Vagina (tissue), 2 donors: Measurements from ENCODE around the gene NME3. TPM values are rescaled to one million over a fixed set of nuclear protein-coding genes. Genes with fewer than 3 reads are reported as not detected.

Source experiments
- DNase-seq, 2 donors: peaks; one replicate each; pipeline ENCODE4 v3.0.0-alpha.2; 2017; ENCODE audit errors: extremely low spot score in 2 of 2
- H3K27ac ChIP-seq: fragments of 200-600 bp; sonication (generic); one replicate; pipeline ENCODE4 v1.5.1; 2019
- H3K27me3 ChIP-seq: fragments of 200-600 bp; sonication (generic); one replicate; pipeline ENCODE4 v1.5.1; 2019
- H3K36me3 ChIP-seq, 2 donors: fragments of 200-600 bp; sonication (generic); one replicate each; pipeline ENCODE4 v1.5.1; 2017 to 2019
- H3K4me1 ChIP-seq: fragments of 200-600 bp; sonication (generic); one replicate; pipeline ENCODE4 v1.5.1; 2019
- H3K4me3 ChIP-seq, 2 donors: fragments of 200-600 bp; sonication (generic); 1 replicate in 1 of 2; 2 replicates in 1 of 2; pipeline ENCODE4 v1.5.1; 2016 to 2019
- H3K9me3 ChIP-seq: fragments of 200-600 bp; sonication (generic); one replicate; pipeline ENCODE4 v1.5.1; 2019
- POLR2A ChIP-seq, 2 donors: fragments of 450-650 bp; IDR thresholded peaks; one replicate each; pipeline ENCODE4 v1.6.1; 2017; ENCODE audit warnings: antibody characterized with exemption in 2 of 2, mild to moderate bottlenecking in 2 of 2, moderate library complexity in 2 of 2
- POLR2AphosphoS5 ChIP-seq, 2 donors: sonication (generic); formaldehyde crosslinking; IDR thresholded peaks; one replicate each; pipeline ENCODE4 v1.9.0; 2017; ENCODE audit warnings: antibody characterized with exemption in 2 of 2, mild to moderate bottlenecking in 2 of 2, low read depth in 1 of 2; ENCODE audit not compliant: insufficient read depth in 1 of 2
- intact Hi-C: fragments of 100-400 bp; cut with DNase I; formaldehyde crosslinking; loops from one replicate; pipeline ENCODE4 v1.15.1; 2023
- total RNA-seq: library from RNA; depleted of rRNA; stranded (reverse); fragments of >200 nt; gene quantifications from one replicate; pipeline ENCODE4 v1.2.3, GENCODE V29; 2016
- TF ChIP-seq, protein P1 (sequence below), 3 experiments: fragments of 450-650 bp in 2 of 3; fragments of 200-600 bp in 1 of 3; sonication (generic) in 1 of 3; IDR thresholded peaks; one replicate each; pipeline ENCODE4 v1.5.1; 2017 to 2019; ENCODE audit warnings: antibody characterized with exemption in 3 of 3, mild to moderate bottlenecking in 2 of 3, moderate library complexity in 2 of 3

The NME3 gene
- total RNA-seq, 1 donor from 2014 or later = 96.0 TPM

DNA sequence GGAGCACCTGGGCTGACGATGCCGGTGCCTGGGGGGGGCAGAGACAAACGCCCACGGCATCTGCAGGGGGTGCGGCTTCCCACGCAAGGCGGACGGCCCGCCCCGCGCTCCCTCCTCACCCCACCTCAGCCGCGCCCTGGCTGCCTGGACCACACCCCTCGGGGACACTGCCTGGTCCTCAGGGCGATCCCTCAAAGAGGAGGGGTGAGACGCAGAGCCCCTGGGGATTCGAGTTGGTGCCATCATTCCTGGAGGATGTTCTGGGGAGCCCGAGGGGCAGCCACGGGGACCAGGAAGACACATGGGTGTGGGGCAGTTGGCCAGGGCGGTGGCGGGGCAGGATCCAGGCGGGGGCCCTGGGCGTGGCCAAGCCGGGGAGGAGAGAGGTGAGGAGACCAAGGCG lies 18.3 kb upstream of the NME3 start:
- Histone ChIP-seq H3K27me3 (no peaks in the 10 kb centered on the region), H3K36me3 (peaks cover 0 to 27% of the 10 kb centered on the region in 2 donors), H3K4me1 (peaks cover 24% of the 10 kb centered on the region), H3K4me3 (no peak overlapping the region), H3K9me3 (no peaks in the 10 kb centered on the region), H3K27ac (no peak overlapping the region)
- intact Hi-C loops = no loop called here
- no peak for TF ChIP-seq POLR2AphosphoS5 (IDR thresholded peaks at IDR 0.05; ENCODE audit: insufficient read depth in 1 of 2, low read depth in 1 of 2)
- TF ChIP-seq, protein P1, sequence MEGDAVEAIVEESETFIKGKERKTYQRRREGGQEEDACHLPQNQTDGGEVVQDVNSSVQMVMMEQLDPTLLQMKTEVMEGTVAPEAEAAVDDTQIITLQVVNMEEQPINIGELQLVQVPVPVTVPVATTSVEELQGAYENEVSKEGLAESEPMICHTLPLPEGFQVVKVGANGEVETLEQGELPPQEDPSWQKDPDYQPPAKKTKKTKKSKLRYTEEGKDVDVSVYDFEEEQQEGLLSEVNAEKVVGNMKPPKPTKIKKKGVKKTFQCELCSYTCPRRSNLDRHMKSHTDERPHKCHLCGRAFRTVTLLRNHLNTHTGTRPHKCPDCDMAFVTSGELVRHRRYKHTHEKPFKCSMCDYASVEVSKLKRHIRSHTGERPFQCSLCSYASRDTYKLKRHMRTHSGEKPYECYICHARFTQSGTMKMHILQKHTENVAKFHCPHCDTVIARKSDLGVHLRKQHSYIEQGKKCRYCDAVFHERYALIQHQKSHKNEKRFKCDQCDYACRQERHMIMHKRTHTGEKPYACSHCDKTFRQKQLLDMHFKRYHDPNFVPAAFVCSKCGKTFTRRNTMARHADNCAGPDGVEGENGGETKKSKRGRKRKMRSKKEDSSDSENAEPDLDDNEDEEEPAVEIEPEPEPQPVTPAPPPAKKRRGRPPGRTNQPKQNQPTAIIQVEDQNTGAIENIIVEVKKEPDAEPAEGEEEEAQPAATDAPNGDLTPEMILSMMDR (IDR thresholded peaks at IDR 0.05) = no peak
- DNase-seq = no peak

DNA sequence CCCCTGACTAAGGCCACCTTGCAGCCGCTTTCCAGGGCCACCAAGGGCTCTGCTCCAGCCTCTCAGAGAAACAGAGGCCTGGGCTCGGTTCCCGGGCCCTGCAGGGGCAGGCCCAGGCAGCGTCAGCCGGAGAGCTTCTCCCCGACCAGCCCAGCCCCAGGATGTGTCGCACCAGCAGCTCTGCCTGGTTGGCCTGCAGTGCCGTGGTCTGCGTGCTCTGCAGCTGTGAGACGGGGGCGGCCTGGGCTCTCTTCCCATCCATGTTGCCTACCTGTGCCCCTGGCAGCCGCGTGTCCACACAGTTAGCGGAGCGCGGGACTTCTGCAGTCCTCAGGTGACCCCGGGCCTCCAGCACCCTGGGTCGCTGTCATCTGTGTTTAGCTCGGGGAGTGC lies 17.4 kb upstream of the NME3 start:
- H3K4me3 ChIP-seq = no peak overlapping the region
- intact Hi-C loops = no loop called here
- H3K27ac ChIP-seq = no peak overlapping the region
- no peaks in the 10 kb centered on the region for H3K27me3 ChIP-seq
- no peak for TF ChIP-seq POLR2AphosphoS5 (IDR thresholded peaks at IDR 0.05; ENCODE audit: insufficient read depth in 1 of 2, low read depth in 1 of 2)
- peaks cover 33% of the 10 kb centered on the region for H3K4me1 ChIP-seq
- DNase-seq = no peak
- peaks cover 0 to 27% of the 10 kb centered on the region in 2 donors for H3K36me3 ChIP-seq
- no peaks in the 10 kb centered on the region for H3K9me3 ChIP-seq

DNA sequence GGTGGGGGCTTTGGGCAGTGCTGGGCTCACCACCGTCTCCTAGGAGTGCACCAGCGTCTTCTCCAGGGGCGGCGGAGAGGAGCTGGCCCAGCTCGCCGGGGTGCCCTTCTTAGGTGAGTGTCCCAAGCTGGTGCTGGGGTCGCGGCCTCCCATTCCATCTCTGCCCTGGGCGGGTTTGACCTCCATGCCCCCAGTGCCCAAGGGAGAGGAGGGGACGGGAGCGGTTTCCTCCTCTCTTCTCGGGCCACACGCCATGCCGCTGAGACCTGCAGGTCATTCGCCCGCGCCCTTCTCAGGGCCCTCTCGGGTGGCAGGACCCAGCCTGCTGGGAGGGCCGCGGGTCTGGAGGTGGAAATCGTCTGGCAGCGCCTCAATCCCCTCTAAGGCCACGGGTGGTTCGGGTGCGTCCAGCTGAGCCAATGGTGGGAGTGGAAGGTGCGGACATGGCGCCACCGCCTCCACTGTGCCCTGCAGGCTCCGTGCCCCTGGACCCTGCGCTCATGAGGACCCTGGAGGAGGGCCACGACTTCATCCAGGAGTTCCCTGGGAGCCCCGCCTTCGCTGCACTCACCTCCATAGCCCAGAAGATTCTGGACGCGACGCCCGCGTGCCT lies 16.9 kb upstream of the NME3 start:
- H3K36me3 ChIP-seq = peaks cover 0 to 27% of the 10 kb centered on the region in 2 donors
- DNase-seq = no peak

GRCh38 chr16:1787322-1788094 lies 16.2 kb upstream of the NME3 start:
- TF ChIP-seq POLR2A (IDR thresholded peaks at IDR 0.05) = no peak
- TF ChIP-seq, protein P1 (IDR thresholded peaks at IDR 0.05) = no peak
- no peak for TF ChIP-seq POLR2AphosphoS5 (IDR thresholded peaks at IDR 0.05; ENCODE audit: insufficient read depth in 1 of 2, low read depth in 1 of 2)
- H3K27ac ChIP-seq = no peak overlapping the region
- no peaks in the 10 kb centered on the region for H3K9me3 ChIP-seq
- no peak for DNase-seq
- no peak overlapping the region for H3K4me3 ChIP-seq
- intact Hi-C loops = no loop called here
- H3K4me1 ChIP-seq = peaks cover 36% of the 10 kb centered on the region
- peaks cover 0 to 27% of the 10 kb centered on the region in 2 donors for H3K36me3 ChIP-seq
- no peaks in the 10 kb centered on the region for H3K27me3 ChIP-seq

More for the DNA sequence above, 16.9 kb upstream of the NME3 start:
- TF ChIP-seq POLR2AphosphoS5 (IDR thresholded peaks at IDR 0.05; ENCODE audit: insufficient read depth in 1 of 2, low read depth in 1 of 2) = no peak
- TF ChIP-seq POLR2A (IDR thresholded peaks at IDR 0.05) = no peak
- TF ChIP-seq, protein P1 (IDR thresholded peaks at IDR 0.05) = no peak
- H3K9me3 ChIP-seq = no peaks in the 10 kb centered on the region
- no peaks in the 10 kb centered on the region for H3K27me3 ChIP-seq
- H3K27ac ChIP-seq = no peak overlapping the region
- intact Hi-C loops = no loop called here
- peaks cover 36% of the 10 kb centered on the region for H3K4me1 ChIP-seq
- H3K4me3 ChIP-seq = no peak overlapping the region

DNA sequence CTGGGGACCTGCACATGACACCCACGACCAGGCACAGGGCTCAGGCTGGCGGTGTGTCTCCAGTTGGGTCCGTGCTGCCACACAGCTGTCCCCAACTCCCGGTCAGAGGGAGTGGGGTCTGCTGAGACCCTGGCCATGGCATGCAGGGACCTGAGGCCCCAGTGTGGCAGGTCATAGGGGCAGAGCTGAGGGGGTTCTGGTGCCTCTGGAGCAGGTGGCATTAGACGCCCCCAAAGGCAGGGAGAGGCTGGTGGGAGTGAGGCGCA lies 15.6 kb upstream of the NME3 start:
- peaks cover 36% of the 10 kb centered on the region for H3K4me1 ChIP-seq
- H3K36me3 ChIP-seq = peaks cover 0 to 27% of the 10 kb centered on the region in 2 donors
- H3K27me3 ChIP-seq = no peaks in the 10 kb centered on the region
- H3K27ac ChIP-seq = no peak overlapping the region
- no peaks in the 10 kb centered on the region for H3K9me3 ChIP-seq
- H3K4me3 ChIP-seq = no peak overlapping the region
- TF ChIP-seq POLR2A (IDR thresholded peaks at IDR 0.05) = no peak
- TF ChIP-seq POLR2AphosphoS5 (IDR thresholded peaks at IDR 0.05; ENCODE audit: insufficient read depth in 1 of 2, low read depth in 1 of 2) = no peak
- TF ChIP-seq, protein P1 (IDR thresholded peaks at IDR 0.05) = no peak
- no peak for DNase-seq
- intact Hi-C loops = no loop called here
